Activated CD4-positive, alpha-beta T cell treated with anti-CD3 and anti-CD28 coated beads, Interleukin-2, amount 50 U/mL, for 16 hours (primary cell): ENCODE results near the gene ITPR3.

Experiments
- DNase-seq: peaks from one replicate; pipeline ENCODE4 v3.0.0-alpha.2; 2020

The ITPR3 gene

GRCh38 chr6:33671744-33672072 is 50.6 kb downstream of the ITPR3 start:
- DNase-seq = no peak

- DNase-seq = no peak
These were observed 51.7 kb downstream of the ITPR3 start for GRCh38 chr6:33672808-33673207.

- DNase-seq = no peak
These were observed 52.7 kb downstream of the ITPR3 start for GRCh38 chr6:33673851-33674250.

GRCh38 chr6:33675968-33676367 is 54.8 kb downstream of the ITPR3 start:
- no peak for DNase-seq

- DNase-seq = no peak
These were observed 55.5 kb downstream of the ITPR3 start for GRCh38 chr6:33676416-33677142.

- DNase-seq = no peak
These were observed 56.1 kb downstream of the ITPR3 start for GRCh38 chr6:33677143-33677660.

GRCh38 chr6:33677689-33678088 is 56.6 kb downstream of the ITPR3 start:
- no peak for DNase-seq

- DNase-seq = no peak
These were observed 57.3 kb downstream of the ITPR3 start for GRCh38 chr6:33678233-33678931.

- no peak for DNase-seq
These were observed 57.9 kb downstream of the ITPR3 start for GRCh38 chr6:33678932-33679490.

GRCh38 chr6:33679761-33680160 is 58.6 kb downstream of the ITPR3 start:
- no peak for DNase-seq

- no peak for DNase-seq
These were observed 61.2 kb downstream of the ITPR3 start for GRCh38 chr6:33682341-33682740.

GRCh38 chr6:33683051-33683571 is 62.0 kb downstream of the ITPR3 start:
- no peak for DNase-seq

GRCh38 chr6:33683576-33684427 is 62.7 kb downstream of the ITPR3 start:
- DNase-seq = no peak

- no peak for DNase-seq
These were observed 63.3 kb downstream of the ITPR3 start for GRCh38 chr6:33684428-33684896.

GRCh38 chr6:33684983-33685382 is 63.9 kb downstream of the ITPR3 start:
- DNase-seq = no peak

GRCh38 chr6:33685411-33686224 is 64.5 kb downstream of the ITPR3 start:
- DNase-seq = no peak

- DNase-seq = no peak
These were observed 65.3 kb downstream of the ITPR3 start for GRCh38 chr6:33686225-33686924.

- DNase-seq = no peak
These were observed 66.2 kb downstream of the ITPR3 start for GRCh38 chr6:33686981-33687975.

- DNase-seq = no peak
These were observed 66.9 kb downstream of the ITPR3 start for GRCh38 chr6:33688006-33688405.
